ENCODE data around the gene CLDN9. TPM values are rescaled to one million over a fixed set of nuclear protein-coding genes. Genes with fewer than 3 reads are reported as not detected.
A peak's percentile ranks its signal among the peaks of the same experiment; 100 is the strongest.

The CLDN9 gene
- total and polyA plus RNA-seq, 9 of the 15 experiments (the other 6 are each of a cell fraction or from before 2014, with no cell fraction given): 0.12 to 0.44 (median 0.22) TPM; not detected in 4

DNA sequence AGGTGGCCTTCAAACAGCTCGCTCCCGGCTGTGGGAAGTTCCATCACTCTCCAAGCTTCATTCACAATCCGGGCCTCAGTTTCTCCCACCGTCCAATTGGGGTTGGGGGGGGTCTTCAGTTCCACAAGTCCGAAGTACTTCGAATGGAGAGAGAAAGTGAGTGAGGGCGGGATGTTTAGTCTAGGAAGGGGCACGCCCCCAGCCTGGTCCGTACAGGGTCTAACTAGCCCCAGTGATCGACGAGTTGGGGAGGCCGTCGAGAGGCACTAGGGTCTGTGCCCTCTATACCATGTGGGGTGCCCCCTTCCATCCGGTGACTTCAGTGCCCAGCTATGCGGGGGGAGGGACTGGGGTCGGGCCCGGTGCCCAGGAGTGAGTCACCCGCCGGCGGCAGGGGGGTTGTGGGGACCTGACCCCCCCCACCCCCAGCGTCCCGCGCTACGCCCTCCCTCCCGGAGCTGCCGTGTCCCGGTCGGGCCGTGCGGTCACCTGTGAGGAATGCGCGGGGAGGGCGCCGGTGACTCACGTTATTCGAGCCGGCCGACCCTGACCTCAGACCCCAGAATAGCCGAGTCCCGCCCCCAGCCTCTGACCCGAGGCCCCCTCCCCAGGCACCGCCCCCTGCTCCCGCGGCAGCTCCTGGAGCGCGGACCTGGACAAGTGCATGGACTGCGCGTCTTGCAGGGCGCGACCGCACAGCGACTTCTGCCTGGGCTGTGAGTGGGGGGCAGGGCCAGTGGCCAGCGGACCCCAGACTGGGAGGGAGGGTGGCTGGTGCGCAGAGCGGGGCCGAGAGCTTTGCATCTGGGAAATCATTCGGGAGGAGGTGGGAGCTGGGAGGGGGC lies 8.1 kb downstream of the CLDN9 start (continued):
- TF ChIP-seq ZBTB17 (CRISPR knock-in tag; IDR thresholded peaks at IDR 0.05) (0 out of 2 replicates have a peak, but pooled peaks have one; percentile 4), NFE2 (IDR thresholded peaks at IDR 0.05; ENCODE audit: low read depth) (no peak), ZNF561 (CRISPR knock-in tag; conservative IDR thresholded peaks at IDR 0.05) (no peak), L3MBTL2 (IDR thresholded peaks at IDR 0.05) (0 out of 2 replicates have a peak, but pooled peaks have one; percentile 18), STAT5A (IDR thresholded peaks at IDR 0.05; ENCODE audit: borderline replicate concordance, low read length) (no peak), ZNF24 (IDR thresholded peaks at IDR 0.05) (no peak), STAG1 (CRISPR knock-in tag; IDR thresholded peaks at IDR 0.05; ENCODE audit: borderline replicate concordance) (no peak), SP2 (IDR thresholded peaks at IDR 0.05; ENCODE audit: extremely low read depth, low read depth, low read length, poor library complexity, severe bottlenecking) (no peak), ASH1L (IDR thresholded peaks at IDR 0.05; ENCODE audit: borderline replicate concordance, low read depth, partially characterized antibody) (no peak), ATF7 (IDR thresholded peaks at IDR 0.05) (peak; percentile 71), CBX8 (IDR thresholded peaks at IDR 0.05; ENCODE audit: borderline replicate concordance, extremely low read depth, low read depth, low read length, poor library complexity, severe bottlenecking) (no peak), NR1H2 (CRISPR knock-in tag; IDR thresholded peaks at IDR 0.05) (no peak), SUPT5H (IDR thresholded peaks at IDR 0.05) (peak; percentile 62), ZEB2 (IDR thresholded peaks at IDR 0.05) (no peak), ZNF586 (CRISPR knock-in tag; conservative IDR thresholded peaks at IDR 0.05) (no peak)
- TF ChIP-seq, protein P1, sequence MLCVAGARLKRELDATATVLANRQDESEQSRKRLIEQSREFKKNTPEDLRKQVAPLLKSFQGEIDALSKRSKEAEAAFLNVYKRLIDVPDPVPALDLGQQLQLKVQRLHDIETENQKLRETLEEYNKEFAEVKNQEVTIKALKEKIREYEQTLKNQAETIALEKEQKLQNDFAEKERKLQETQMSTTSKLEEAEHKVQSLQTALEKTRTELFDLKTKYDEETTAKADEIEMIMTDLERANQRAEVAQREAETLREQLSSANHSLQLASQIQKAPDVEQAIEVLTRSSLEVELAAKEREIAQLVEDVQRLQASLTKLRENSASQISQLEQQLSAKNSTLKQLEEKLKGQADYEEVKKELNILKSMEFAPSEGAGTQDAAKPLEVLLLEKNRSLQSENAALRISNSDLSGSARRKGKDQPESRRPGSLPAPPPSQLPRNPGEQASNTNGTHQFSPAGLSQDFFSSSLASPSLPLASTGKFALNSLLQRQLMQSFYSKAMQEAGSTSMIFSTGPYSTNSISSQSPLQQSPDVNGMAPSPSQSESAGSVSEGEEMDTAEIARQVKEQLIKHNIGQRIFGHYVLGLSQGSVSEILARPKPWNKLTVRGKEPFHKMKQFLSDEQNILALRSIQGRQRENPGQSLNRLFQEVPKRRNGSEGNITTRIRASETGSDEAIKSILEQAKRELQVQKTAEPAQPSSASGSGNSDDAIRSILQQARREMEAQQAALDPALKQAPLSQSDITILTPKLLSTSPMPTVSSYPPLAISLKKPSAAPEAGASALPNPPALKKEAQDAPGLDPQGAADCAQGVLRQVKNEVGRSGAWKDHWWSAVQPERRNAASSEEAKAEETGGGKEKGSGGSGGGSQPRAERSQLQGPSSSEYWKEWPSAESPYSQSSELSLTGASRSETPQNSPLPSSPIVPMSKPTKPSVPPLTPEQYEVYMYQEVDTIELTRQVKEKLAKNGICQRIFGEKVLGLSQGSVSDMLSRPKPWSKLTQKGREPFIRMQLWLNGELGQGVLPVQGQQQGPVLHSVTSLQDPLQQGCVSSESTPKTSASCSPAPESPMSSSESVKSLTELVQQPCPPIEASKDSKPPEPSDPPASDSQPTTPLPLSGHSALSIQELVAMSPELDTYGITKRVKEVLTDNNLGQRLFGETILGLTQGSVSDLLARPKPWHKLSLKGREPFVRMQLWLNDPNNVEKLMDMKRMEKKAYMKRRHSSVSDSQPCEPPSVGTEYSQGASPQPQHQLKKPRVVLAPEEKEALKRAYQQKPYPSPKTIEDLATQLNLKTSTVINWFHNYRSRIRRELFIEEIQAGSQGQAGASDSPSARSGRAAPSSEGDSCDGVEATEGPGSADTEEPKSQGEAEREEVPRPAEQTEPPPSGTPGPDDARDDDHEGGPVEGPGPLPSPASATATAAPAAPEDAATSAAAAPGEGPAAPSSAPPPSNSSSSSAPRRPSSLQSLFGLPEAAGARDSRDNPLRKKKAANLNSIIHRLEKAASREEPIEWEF (CRISPR knock-in tag; IDR thresholded peaks at IDR 0.05): no peak
- TF ChIP-seq, protein P2, sequence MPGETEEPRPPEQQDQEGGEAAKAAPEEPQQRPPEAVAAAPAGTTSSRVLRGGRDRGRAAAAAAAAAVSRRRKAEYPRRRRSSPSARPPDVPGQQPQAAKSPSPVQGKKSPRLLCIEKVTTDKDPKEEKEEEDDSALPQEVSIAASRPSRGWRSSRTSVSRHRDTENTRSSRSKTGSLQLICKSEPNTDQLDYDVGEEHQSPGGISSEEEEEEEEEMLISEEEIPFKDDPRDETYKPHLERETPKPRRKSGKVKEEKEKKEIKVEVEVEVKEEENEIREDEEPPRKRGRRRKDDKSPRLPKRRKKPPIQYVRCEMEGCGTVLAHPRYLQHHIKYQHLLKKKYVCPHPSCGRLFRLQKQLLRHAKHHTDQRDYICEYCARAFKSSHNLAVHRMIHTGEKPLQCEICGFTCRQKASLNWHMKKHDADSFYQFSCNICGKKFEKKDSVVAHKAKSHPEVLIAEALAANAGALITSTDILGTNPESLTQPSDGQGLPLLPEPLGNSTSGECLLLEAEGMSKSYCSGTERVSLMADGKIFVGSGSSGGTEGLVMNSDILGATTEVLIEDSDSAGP (CRISPR knock-in tag; IDR thresholded peaks at IDR 0.05): no peak
- TF ChIP-seq, protein P3, sequence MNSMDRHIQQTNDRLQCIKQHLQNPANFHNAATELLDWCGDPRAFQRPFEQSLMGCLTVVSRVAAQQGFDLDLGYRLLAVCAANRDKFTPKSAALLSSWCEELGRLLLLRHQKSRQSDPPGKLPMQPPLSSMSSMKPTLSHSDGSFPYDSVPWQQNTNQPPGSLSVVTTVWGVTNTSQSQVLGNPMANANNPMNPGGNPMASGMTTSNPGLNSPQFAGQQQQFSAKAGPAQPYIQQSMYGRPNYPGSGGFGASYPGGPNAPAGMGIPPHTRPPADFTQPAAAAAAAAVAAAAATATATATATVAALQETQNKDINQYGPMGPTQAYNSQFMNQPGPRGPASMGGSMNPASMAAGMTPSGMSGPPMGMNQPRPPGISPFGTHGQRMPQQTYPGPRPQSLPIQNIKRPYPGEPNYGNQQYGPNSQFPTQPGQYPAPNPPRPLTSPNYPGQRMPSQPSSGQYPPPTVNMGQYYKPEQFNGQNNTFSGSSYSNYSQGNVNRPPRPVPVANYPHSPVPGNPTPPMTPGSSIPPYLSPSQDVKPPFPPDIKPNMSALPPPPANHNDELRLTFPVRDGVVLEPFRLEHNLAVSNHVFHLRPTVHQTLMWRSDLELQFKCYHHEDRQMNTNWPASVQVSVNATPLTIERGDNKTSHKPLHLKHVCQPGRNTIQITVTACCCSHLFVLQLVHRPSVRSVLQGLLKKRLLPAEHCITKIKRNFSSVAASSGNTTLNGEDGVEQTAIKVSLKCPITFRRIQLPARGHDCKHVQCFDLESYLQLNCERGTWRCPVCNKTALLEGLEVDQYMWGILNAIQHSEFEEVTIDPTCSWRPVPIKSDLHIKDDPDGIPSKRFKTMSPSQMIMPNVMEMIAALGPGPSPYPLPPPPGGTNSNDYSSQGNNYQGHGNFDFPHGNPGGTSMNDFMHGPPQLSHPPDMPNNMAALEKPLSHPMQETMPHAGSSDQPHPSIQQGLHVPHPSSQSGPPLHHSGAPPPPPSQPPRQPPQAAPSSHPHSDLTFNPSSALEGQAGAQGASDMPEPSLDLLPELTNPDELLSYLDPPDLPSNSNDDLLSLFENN (IDR thresholded peaks at IDR 0.05; ENCODE audit: low read depth in 2 of 2, low read length in 2 of 2): peak in 1 of 2 experiments; percentile 7; a peak in 2 of 4 replicates
